HCT116 (cell line): Measurements from ENCODE around the gene HTRA2.

Source experiments
- ELF1 ChIP-seq: IDR thresholded peaks from 2 replicates; pipeline ENCODE4 v1.6.1; 2012; ENCODE audit warnings: low read depth, borderline replicate concordance
- EZH2 ChIP-seq: fragments of 200-600 bp; sonication (generic); IDR thresholded peaks from 2 replicates; pipeline ENCODE4 v1.6.1; 2017; ENCODE audit warnings: antibody characterized with exemption, mixed run types
- FOSL1 ChIP-seq: IDR thresholded peaks from 2 replicates; pipeline ENCODE4 v1.6.1; 2012; ENCODE audit warnings: low read depth
- POLR2A ChIP-seq: IDR thresholded peaks from 2 replicates; pipeline ENCODE4 v1.7.0; 2011; ENCODE audit warnings: borderline replicate concordance; ENCODE audit not compliant: insufficient read depth, insufficient read length; ENCODE audit errors: extremely low read depth
- RAD21 ChIP-seq: IDR thresholded peaks from 2 replicates; pipeline ENCODE4 v1.6.1; 2012; ENCODE audit warnings: low read depth, mild to moderate bottlenecking
- TCF7L2 ChIP-seq: IDR thresholded peaks from 2 replicates; pipeline ENCODE4 v1.7.0; 2011; ENCODE audit warnings: borderline replicate concordance, inconsistent platforms; ENCODE audit not compliant: insufficient read depth, insufficient read length; ENCODE audit errors: extremely low read depth
- TF ChIP-seq, protein P1 (sequence below), 3 experiments: fragments of 200-600 bp in 1 of 3; sonication (generic) in 1 of 3; IDR thresholded peaks in 2 of 3; conservative IDR thresholded peaks in 1 of 3; 2 replicates each; pipeline ENCODE4 v1.5.1; 2012 to 2017; ENCODE audit warnings: low read depth in 2 of 3, low read length in 2 of 3, antibody characterized with exemption in 1 of 3, borderline replicate concordance in 1 of 3, control low read depth in 1 of 3, mild to moderate bottlenecking in 1 of 3, mixed read lengths in 1 of 3, mixed run types in 1 of 3, moderate library complexity in 1 of 3; ENCODE audit not compliant: insufficient read depth in 1 of 3
- TF ChIP-seq, protein P2 (sequence below): IDR thresholded peaks from 2 replicates; pipeline ENCODE4 v1.6.1; 2012

DNA sequence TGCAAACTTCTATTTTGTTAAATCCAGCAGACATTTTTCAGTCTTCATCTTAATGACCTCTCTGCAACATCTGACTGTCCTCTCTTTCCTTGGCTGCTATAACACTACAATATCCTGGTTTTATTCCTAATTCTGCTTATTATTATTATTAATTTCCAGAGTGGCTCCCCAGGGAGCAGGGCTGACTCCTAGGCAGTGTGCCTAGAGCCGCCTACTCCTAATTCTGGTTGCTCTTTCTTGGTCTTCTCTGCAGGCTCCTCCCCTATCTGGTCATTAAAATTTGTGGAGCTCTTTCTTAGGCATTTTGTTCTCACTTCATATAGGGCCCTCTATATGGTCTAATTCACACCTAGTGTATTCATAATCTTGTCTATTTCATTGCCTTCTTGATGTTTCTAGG is 13.2 kb downstream of the HTRA2 start:
- TF ChIP-seq POLR2A = no peak
- TF ChIP-seq, protein P1, sequence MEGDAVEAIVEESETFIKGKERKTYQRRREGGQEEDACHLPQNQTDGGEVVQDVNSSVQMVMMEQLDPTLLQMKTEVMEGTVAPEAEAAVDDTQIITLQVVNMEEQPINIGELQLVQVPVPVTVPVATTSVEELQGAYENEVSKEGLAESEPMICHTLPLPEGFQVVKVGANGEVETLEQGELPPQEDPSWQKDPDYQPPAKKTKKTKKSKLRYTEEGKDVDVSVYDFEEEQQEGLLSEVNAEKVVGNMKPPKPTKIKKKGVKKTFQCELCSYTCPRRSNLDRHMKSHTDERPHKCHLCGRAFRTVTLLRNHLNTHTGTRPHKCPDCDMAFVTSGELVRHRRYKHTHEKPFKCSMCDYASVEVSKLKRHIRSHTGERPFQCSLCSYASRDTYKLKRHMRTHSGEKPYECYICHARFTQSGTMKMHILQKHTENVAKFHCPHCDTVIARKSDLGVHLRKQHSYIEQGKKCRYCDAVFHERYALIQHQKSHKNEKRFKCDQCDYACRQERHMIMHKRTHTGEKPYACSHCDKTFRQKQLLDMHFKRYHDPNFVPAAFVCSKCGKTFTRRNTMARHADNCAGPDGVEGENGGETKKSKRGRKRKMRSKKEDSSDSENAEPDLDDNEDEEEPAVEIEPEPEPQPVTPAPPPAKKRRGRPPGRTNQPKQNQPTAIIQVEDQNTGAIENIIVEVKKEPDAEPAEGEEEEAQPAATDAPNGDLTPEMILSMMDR (IDR thresholded peaks at IDR 0.05 in 2 of 3, conservative IDR thresholded peaks at IDR 0.05 in 1 of 3; ENCODE audit: borderline replicate concordance in 1 of 3, insufficient read depth in 1 of 3, low read depth in 2 of 3, low read length in 2 of 3) = no peak
- no peak for TF ChIP-seq TCF7L2
- no peak for TF ChIP-seq RAD21
- TF ChIP-seq, protein P2, sequence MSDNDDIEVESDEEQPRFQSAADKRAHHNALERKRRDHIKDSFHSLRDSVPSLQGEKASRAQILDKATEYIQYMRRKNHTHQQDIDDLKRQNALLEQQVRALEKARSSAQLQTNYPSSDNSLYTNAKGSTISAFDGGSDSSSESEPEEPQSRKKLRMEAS = no peak
- TF ChIP-seq ELF1 = no peak
- no peak for TF ChIP-seq FOSL1
- TF ChIP-seq EZH2 = no peak
